Erythroblast (primary cell): ENCODE measurements around the gene SS18.

ENCODE experiments used
- GATA1 ChIP-seq: IDR thresholded peaks from 2 replicates; pipeline ENCODE4 v1.6.1; 2011; ENCODE audit warnings: low read depth, mild to moderate bottlenecking, control low read depth, low read length, moderate library complexity
- POLR2A ChIP-seq: IDR thresholded peaks from 2 replicates; pipeline ENCODE4 v1.6.1; 2011; ENCODE audit warnings: mild to moderate bottlenecking, low read length

GRCh38 chr18:26073758-26074157 lies 16.7 kb downstream of the SS18 start:
- TF ChIP-seq POLR2A (no peak), GATA1 (no peak)
